KMS-11 (cell line): ENCODE results near the gene CPA5.

Experiments
- H2AFZ ChIP-seq: fragments of 200-600 bp; sonication (generic); 2 replicates; pipeline ENCODE4 v1.6.1; 2016; ENCODE audit warnings: antibody characterized with exemption, mixed run types, low read depth
- H3K27ac ChIP-seq: fragments of 200-600 bp; sonication (generic); 2 replicates; pipeline ENCODE4 v1.6.1; 2016; ENCODE audit warnings: mild to moderate bottlenecking, mixed run types
- H3K27me3 ChIP-seq: fragments of 200-600 bp; sonication (generic); 2 replicates; pipeline ENCODE4 v1.6.1; 2017; ENCODE audit warnings: mild to moderate bottlenecking, low read depth, mixed run types, moderate library complexity; ENCODE audit not compliant: insufficient read depth
- H3K36me3 ChIP-seq: fragments of 200-600 bp; sonication (generic); 2 replicates; pipeline ENCODE4 v1.6.1; 2017; ENCODE audit warnings: mild to moderate bottlenecking, mixed run types; ENCODE audit not compliant: insufficient read depth
- H3K4me1 ChIP-seq: fragments of 200-600 bp; sonication (generic); 2 replicates; pipeline ENCODE4 v1.6.1; 2016; ENCODE audit warnings: mild to moderate bottlenecking, low read depth, mixed run types; ENCODE audit not compliant: poor library complexity, severe bottlenecking
- H3K4me2 ChIP-seq: fragments of 200-600 bp; sonication (generic); 2 replicates; pipeline ENCODE4 v1.7.0; 2016; ENCODE audit warnings: mild to moderate bottlenecking, mixed run types
- H3K4me3 ChIP-seq: fragments of 200-600 bp; sonication (generic); IDR thresholded peaks from 2 replicates; pipeline ENCODE4 v1.6.1; 2017; ENCODE audit warnings: low read depth, low read length, mixed read lengths; ENCODE audit not compliant: insufficient read depth
- H3K79me2 ChIP-seq: fragments of 200-600 bp; sonication (generic); 2 replicates; pipeline ENCODE4 v1.6.1; 2016; ENCODE audit warnings: low read depth, mixed run types; ENCODE audit not compliant: insufficient read depth
- H3K9ac ChIP-seq: fragments of 200-600 bp; sonication (generic); 2 replicates; pipeline ENCODE4 v1.6.1; 2016; ENCODE audit warnings: mild to moderate bottlenecking, mixed run types
- H4K20me1 ChIP-seq: fragments of 200-600 bp; sonication (generic); 2 replicates; pipeline ENCODE4 v1.6.1; 2016; ENCODE audit warnings: mild to moderate bottlenecking, mixed run types; ENCODE audit not compliant: insufficient read depth
- TF ChIP-seq, protein P1 (sequence below): fragments of 200-600 bp; sonication (generic); conservative IDR thresholded peaks from 2 replicates; pipeline ENCODE4 v1.6.1; 2017; ENCODE audit warnings: low read depth, mild to moderate bottlenecking, antibody characterized with exemption, low read length, moderate library complexity, mixed read lengths

Gene CPA5

DNA sequence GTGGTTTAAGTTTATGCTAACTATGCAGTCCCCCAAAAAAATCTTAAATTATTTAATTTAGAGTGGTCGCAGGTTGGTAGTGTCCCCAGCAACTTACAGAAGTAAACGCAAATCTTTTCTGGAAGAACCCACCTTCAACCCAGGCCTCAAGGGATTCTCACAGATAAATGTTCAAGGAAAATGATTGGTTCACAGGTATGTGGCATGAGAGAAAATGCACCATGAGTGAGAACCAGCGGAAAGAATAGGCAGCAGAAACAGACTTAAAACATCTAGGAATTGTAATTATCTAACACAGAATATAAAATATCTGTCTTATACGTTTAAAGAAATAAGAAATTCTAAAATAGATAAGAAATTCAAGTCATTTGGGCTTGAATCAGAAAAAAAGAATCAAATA, 2.7 kb upstream of the CPA5 start:
- H3K27ac ChIP-seq = no peak overlapping the region
- H2AFZ ChIP-seq = no peak overlapping the region
- no peaks in the 10 kb centered on the region for H3K27me3 ChIP-seq
- no peak overlapping the region for H3K4me2 ChIP-seq
- TF ChIP-seq, protein P1, sequence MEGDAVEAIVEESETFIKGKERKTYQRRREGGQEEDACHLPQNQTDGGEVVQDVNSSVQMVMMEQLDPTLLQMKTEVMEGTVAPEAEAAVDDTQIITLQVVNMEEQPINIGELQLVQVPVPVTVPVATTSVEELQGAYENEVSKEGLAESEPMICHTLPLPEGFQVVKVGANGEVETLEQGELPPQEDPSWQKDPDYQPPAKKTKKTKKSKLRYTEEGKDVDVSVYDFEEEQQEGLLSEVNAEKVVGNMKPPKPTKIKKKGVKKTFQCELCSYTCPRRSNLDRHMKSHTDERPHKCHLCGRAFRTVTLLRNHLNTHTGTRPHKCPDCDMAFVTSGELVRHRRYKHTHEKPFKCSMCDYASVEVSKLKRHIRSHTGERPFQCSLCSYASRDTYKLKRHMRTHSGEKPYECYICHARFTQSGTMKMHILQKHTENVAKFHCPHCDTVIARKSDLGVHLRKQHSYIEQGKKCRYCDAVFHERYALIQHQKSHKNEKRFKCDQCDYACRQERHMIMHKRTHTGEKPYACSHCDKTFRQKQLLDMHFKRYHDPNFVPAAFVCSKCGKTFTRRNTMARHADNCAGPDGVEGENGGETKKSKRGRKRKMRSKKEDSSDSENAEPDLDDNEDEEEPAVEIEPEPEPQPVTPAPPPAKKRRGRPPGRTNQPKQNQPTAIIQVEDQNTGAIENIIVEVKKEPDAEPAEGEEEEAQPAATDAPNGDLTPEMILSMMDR = no peak
- H3K79me2 ChIP-seq = no peaks in the 10 kb centered on the region
- H3K9ac ChIP-seq = no peak overlapping the region
- no peaks in the 10 kb centered on the region for H3K4me1 ChIP-seq
- H4K20me1 ChIP-seq = no peaks in the 10 kb centered on the region
- no peak overlapping the region for H3K4me3 ChIP-seq
- no peaks in the 10 kb centered on the region for H3K36me3 ChIP-seq

DNA sequence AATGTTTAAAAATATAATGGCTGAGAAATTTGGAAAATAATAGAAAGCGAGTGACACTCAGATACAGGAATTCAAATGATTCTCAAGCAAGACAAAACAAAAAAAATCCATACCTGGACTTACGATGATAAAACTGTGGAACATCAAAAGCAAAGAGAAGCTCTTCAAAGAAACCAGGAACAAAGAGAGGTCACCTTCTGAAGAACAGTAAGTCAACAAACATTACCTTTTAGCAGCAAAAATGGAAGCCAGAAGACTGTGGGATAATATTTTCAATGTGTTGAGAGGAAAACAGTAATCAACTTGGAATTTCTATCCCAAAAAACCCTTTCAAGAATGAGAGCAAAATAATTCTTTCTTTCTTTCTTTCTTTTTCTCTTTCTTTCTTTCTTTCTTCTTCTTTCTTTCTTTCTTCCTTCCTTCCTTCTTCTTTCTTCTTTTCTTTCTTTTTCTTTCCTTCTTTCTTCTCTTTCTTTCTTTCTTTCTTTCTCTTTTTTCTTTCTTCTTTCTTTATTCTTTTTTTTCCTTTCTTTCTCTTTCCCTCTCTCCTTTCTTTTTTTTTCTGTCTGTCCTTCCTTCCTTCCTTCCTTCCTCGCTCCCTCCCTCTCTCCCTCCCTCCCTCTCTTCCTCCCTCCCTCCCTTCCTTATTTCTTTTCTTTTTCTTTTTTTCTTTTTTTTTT, 1.8 kb upstream of the CPA5 start:
- Histone ChIP-seq H3K4me1 (no peaks in the 10 kb centered on the region), H2AFZ (no peak overlapping the region), H3K4me3 (no peak overlapping the region), H3K4me2 (no peak overlapping the region), H3K79me2 (no peaks in the 10 kb centered on the region), H3K9ac (no peak overlapping the region), H3K27me3 (no peaks in the 10 kb centered on the region), H3K27ac (no peak overlapping the region), H3K36me3 (no peaks in the 10 kb centered on the region), H4K20me1 (no peaks in the 10 kb centered on the region)
- TF ChIP-seq, protein P1 = no peak

DNA sequence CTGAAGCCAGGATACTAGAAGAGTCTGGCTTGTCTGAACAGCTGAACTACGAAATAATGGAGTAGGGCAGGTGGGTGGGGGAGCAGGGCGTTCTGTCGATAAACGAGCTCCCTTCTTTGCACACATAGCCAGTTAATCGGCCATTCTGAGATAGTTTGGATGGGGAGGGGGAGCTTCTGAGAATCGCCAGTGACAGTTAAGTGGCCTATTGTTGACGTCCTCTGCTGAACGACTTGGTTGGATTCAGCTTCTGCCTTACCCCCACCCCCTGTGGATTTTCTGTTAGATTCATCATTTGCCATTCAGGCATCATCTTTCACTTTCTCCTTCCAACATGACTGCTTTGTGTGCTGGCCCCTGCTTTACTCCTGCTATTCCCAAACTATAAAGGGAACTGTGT, 520 bp downstream of the CPA5 start:
- Histone ChIP-seq H3K4me3 (no peak overlapping the region), H3K79me2 (no peaks in the 10 kb centered on the region), H4K20me1 (no peaks in the 10 kb centered on the region), H3K9ac (no peak overlapping the region), H3K4me1 (no peaks in the 10 kb centered on the region), H3K4me2 (no peak overlapping the region), H3K36me3 (no peaks in the 10 kb centered on the region), H2AFZ (no peak overlapping the region), H3K27me3 (no peaks in the 10 kb centered on the region), H3K27ac (no peak overlapping the region)
- TF ChIP-seq, protein P1 = no peak

DNA sequence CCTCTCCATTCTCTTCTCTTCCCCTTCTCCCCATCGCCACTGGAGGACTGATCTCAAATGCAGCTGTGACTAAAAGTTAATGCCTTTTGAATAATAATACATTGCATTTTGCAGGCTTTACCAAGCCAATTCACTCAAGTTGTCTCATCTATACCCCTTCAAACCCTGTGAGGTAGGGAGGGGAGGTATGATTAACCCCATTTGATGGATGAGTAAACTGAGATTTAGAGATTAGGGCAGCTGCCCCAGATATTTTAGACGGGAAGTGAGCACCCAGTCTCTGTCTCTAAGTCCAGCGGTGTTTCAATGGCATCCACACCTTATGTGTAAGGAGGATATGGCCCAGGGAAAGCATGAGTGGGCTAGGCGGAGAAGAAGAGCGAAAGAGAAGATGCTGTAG, 1.1 kb downstream of the CPA5 start:
- Histone ChIP-seq H3K27me3 (no peaks in the 10 kb centered on the region), H2AFZ (no peak overlapping the region), H3K27ac (no peak overlapping the region), H3K79me2 (no peaks in the 10 kb centered on the region), H3K4me2 (no peak overlapping the region), H3K4me3 (no peak overlapping the region), H3K4me1 (no peaks in the 10 kb centered on the region), H3K9ac (no peak overlapping the region), H3K36me3 (no peaks in the 10 kb centered on the region), H4K20me1 (no peaks in the 10 kb centered on the region)
- TF ChIP-seq, protein P1 = no peak
